Panc1 (cell line): Measurements from ENCODE around the gene KDM4B.
"Not testable (repeated sequence)": the region's sequence is repeated elsewhere in the genome, so short reads cannot be mapped to it uniquely, and the experiment has no call there.

Source experiments
- CTCF ChIP-seq: fragments of 450-650 bp; IDR thresholded peaks from 2 replicates; pipeline ENCODE4 v1.5.1; 2017; ENCODE audit warnings: mild to moderate bottlenecking
- POLR2AphosphoS5 ChIP-seq: IDR thresholded peaks from 2 replicates; pipeline ENCODE4 v1.6.1; 2012; ENCODE audit warnings: mild to moderate bottlenecking, low read depth, low read length, moderate library complexity
- TF ChIP-seq, protein P1 (sequence below), 2 experiments: IDR thresholded peaks; 2 replicates each; pipeline ENCODE4 v1.6.1; 2011 to 2012; ENCODE audit warnings: low read depth in 2 of 2, control low read depth in 1 of 2, low read length in 1 of 2, mild to moderate bottlenecking in 1 of 2, moderate library complexity in 1 of 2; ENCODE audit not compliant: insufficient read depth in 1 of 2

DNA sequence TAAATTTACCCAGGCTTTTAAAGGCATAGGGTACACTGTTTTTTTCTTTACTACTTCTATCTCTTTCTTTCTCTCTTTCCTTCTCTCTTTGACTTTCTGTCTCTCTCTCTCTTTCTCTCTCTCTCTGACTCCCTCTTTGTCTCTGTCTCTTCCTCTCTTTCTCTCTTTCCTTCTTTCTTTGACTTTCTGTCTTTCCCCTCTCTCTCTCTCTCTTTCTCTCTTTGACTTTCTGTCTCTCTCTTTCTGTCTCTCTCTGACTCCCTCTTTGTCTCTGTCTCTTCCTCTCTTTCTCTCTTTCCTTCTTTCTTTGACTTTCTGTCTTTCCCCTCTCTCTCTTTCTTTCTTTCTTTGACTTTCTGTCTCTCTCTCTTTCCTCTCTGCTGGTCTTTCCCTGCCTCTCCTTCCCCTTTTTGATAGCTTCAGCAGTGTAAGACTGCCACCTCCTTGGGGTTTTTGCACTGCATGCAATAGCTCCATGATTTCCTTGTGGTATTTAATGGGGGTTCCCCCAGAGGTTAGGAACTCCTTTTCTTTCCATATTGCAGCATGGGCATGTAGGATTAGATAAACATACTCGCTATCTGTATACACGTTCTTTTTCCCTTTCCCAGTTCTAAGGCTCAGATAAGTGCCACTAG, 191.4 kb downstream of the KDM4B start:
- TF ChIP-seq CTCF, POLR2AphosphoS5: not testable (repeated sequence)
- TF ChIP-seq, protein P1, sequence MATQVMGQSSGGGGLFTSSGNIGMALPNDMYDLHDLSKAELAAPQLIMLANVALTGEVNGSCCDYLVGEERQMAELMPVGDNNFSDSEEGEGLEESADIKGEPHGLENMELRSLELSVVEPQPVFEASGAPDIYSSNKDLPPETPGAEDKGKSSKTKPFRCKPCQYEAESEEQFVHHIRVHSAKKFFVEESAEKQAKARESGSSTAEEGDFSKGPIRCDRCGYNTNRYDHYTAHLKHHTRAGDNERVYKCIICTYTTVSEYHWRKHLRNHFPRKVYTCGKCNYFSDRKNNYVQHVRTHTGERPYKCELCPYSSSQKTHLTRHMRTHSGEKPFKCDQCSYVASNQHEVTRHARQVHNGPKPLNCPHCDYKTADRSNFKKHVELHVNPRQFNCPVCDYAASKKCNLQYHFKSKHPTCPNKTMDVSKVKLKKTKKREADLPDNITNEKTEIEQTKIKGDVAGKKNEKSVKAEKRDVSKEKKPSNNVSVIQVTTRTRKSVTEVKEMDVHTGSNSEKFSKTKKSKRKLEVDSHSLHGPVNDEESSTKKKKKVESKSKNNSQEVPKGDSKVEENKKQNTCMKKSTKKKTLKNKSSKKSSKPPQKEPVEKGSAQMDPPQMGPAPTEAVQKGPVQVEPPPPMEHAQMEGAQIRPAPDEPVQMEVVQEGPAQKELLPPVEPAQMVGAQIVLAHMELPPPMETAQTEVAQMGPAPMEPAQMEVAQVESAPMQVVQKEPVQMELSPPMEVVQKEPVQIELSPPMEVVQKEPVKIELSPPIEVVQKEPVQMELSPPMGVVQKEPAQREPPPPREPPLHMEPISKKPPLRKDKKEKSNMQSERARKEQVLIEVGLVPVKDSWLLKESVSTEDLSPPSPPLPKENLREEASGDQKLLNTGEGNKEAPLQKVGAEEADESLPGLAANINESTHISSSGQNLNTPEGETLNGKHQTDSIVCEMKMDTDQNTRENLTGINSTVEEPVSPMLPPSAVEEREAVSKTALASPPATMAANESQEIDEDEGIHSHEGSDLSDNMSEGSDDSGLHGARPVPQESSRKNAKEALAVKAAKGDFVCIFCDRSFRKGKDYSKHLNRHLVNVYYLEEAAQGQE (IDR thresholded peaks at IDR 0.05; ENCODE audit: insufficient read depth in 1 of 2, low read depth in 2 of 2, low read length in 1 of 2) = not testable (repeated sequence)
